ENCODE measurements around the gene NPHS2. TPM values are rescaled to one million over a fixed set of nuclear protein-coding genes. Genes with fewer than 3 reads are reported as not detected.

The NPHS2 gene
- total RNA-seq, 1 experiment from 2014 or later: not detected

- Histone ChIP-seq H3F3A (ENCODE audit: insufficient read depth, low read depth) (no peaks in the 10 kb centered on the region), H3K9me3 (ENCODE audit: insufficient read depth, low read depth) (no peaks in the 10 kb centered on the region; the same call in 1 of the 2 replicates), H3K4me1 (replicated peaks; ENCODE audit: insufficient read depth) (0 out of 2 replicates have a peak, but pooled peaks cover 8% of the 10 kb centered on the region), H3K4me2 (peak overlapping the region; percentile 26), H4K20me1 (ENCODE audit: insufficient read depth) (no peaks in the 10 kb centered on the region), H3K27me3 (ENCODE audit: insufficient read depth, low read depth) (no peaks in the 10 kb centered on the region), H3K27ac (no peak overlapping the region), H3K36me3 (ENCODE audit: low read depth) (no peaks in the 10 kb centered on the region), H2AFZ (peak overlapping the region; percentile 71), H3K79me2 (ENCODE audit: low read depth) (no peaks in the 10 kb centered on the region), H3K4me3 (no peak overlapping the region), H3K9me2 (ENCODE audit: insufficient read depth) (no peaks in the 10 kb centered on the region)
- TSS peak; percentile 42 for BruUV-seq (replicated peaks)
- ChIA-PET POLR2A (ENCODE audit: unreplicated experiment) (interaction anchor here (0.6 kb wide), 1 partner anchor 152 kb away, joined by 7 read pairs; the partner anchor contains the start of gene AXDND1), CTCF (interaction anchor here (0.8 kb wide), 1 partner anchor 60 kb away, joined by 3 read pairs; no protein-coding TSS in a partner anchor)
- TF ChIP-seq EZH2 (IDR thresholded peaks at IDR 0.05; ENCODE audit: low read depth) (no peak), CTCF (conservative IDR thresholded peaks at IDR 0.05) (no peak)
- peak; percentile 34 to 50 for DNase-seq
- intact Hi-C loops (cut with micrococcal nuclease; ENCODE audit: unreplicated experiment): no loop called here
Measured at GRCh38 chr1:179516976-179517705, 58.6 kb downstream of the NPHS2 start.

GRCh38 chr1:179510038-179510437 lies 65.7 kb downstream of the NPHS2 start:
- no peak for TF ChIP-seq CTCF (conservative IDR thresholded peaks at IDR 0.05)
- no peak for TF ChIP-seq EZH2 (IDR thresholded peaks at IDR 0.05; ENCODE audit: low read depth)
- no TSS peak for BruUV-seq (replicated peaks)

GRCh38 chr1:179509384-179509783 lies 66.4 kb downstream of the NPHS2 start:
- H2AFZ ChIP-seq: no peak overlapping the region
- no peak overlapping the region for H3K27ac ChIP-seq
- H3K27me3 ChIP-seq (ENCODE audit: insufficient read depth, low read depth): no peaks in the 10 kb centered on the region
- ChIA-PET POLR2A (ENCODE audit: unreplicated experiment) (no interaction called here), CTCF (no interaction called here)
- TF ChIP-seq CTCF (conservative IDR thresholded peaks at IDR 0.05) (no peak), EZH2 (IDR thresholded peaks at IDR 0.05; ENCODE audit: low read depth) (no peak)
- no peaks in the 10 kb centered on the region for H3K9me2 ChIP-seq (ENCODE audit: insufficient read depth)
- no peaks in the 10 kb centered on the region for H3K4me1 ChIP-seq (replicated peaks; ENCODE audit: insufficient read depth)
- H3K79me2 ChIP-seq (ENCODE audit: low read depth): no peaks in the 10 kb centered on the region
- no peaks in the 10 kb centered on the region for H3K36me3 ChIP-seq (ENCODE audit: low read depth)
- H4K20me1 ChIP-seq (ENCODE audit: insufficient read depth): no peaks in the 10 kb centered on the region
- DNase-seq: no peak
- intact Hi-C loops (cut with micrococcal nuclease; ENCODE audit: unreplicated experiment): no loop called here
- BruUV-seq (replicated peaks): no TSS peak
- no peaks in the 10 kb centered on the region for H3F3A ChIP-seq (ENCODE audit: insufficient read depth, low read depth)
- H3K9me3 ChIP-seq (ENCODE audit: insufficient read depth, low read depth): no peaks in the 10 kb centered on the region; the same call in 1 of the 2 replicates
- no peak overlapping the region for H3K4me2 ChIP-seq
- no peak overlapping the region for H3K4me3 ChIP-seq

More at GRCh38 chr1:179510038-179510437, 65.7 kb downstream of the NPHS2 start:
- ChIA-PET POLR2A (ENCODE audit: unreplicated experiment) (no interaction called here), CTCF (no interaction called here)
- H4K20me1 ChIP-seq (ENCODE audit: insufficient read depth): no peaks in the 10 kb centered on the region
- H3K36me3 ChIP-seq (ENCODE audit: low read depth): no peaks in the 10 kb centered on the region
- no peak overlapping the region for H2AFZ ChIP-seq
- H3K4me1 ChIP-seq (replicated peaks; ENCODE audit: insufficient read depth): no peaks in the 10 kb centered on the region
- no peaks in the 10 kb centered on the region for H3K79me2 ChIP-seq (ENCODE audit: low read depth)
- DNase-seq: no peak
- H3K9me2 ChIP-seq (ENCODE audit: insufficient read depth): no peaks in the 10 kb centered on the region
- no peak overlapping the region for H3K4me2 ChIP-seq
- no peaks in the 10 kb centered on the region for H3K27me3 ChIP-seq (ENCODE audit: insufficient read depth, low read depth)
- no peaks in the 10 kb centered on the region; the same call in 1 of the 2 replicates for H3K9me3 ChIP-seq (ENCODE audit: insufficient read depth, low read depth)
- H3K27ac ChIP-seq: no peak overlapping the region
- H3F3A ChIP-seq (ENCODE audit: insufficient read depth, low read depth): no peaks in the 10 kb centered on the region
- H3K4me3 ChIP-seq: no peak overlapping the region
- intact Hi-C loops (cut with micrococcal nuclease; ENCODE audit: unreplicated experiment): no loop called here
